IMR-90 (cell line): ENCODE results near the gene ATG9B. TPM values are rescaled to one million over a fixed set of nuclear protein-coding genes. Genes with fewer than 3 reads are reported as not detected.
A peak's percentile ranks its signal among the peaks of the same experiment; 100 is the strongest.

Experiments
- ATAC-seq: fragments of 200-7000 bp; cut with Tn5 transposase; 2 replicates; pipeline ENCODE4 v1.9.1; 2020; ENCODE audit warnings: low read depth, mild to moderate bottlenecking, moderate library complexity
- BruUV-seq: library from RNA; stranded (reverse); fragments of 400-500 nt; replicated peaks from 2 replicates; lab custom pipeline; 2021; lab: Mats Ljungman, UMichigan
- CTCF ChIA-PET: fragments of 300-600 bp; formaldehyde crosslinking; extraction: SDS; loops from one replicate; lab custom pipeline; 2021; ENCODE audit warnings: antibody characterized with exemption; lab: Yijun Ruan, JAX
- POLR2A ChIA-PET: fragments of 300-600 bp; sonication (Branson Sonifier 250); formaldehyde crosslinking; loops from one replicate; lab custom pipeline; 2022; ENCODE audit warnings: antibody characterized with exemption; ENCODE audit not compliant: unreplicated experiment; lab: Charles Lee
- DNase-seq: peaks from one replicate; pipeline ENCODE4 v3.0.0; 2013
- H2AFZ ChIP-seq: replicated peaks from 2 replicates; pipeline ENCODE3; 2013; ENCODE audit warnings: low read length, mild to moderate bottlenecking; ENCODE audit not compliant: poor library complexity
- H2AK5ac ChIP-seq: 2 replicates; pipeline ENCODE4 v1.6.1; 2013; ENCODE audit warnings: low read depth, low read length, inconsistent platforms
- H2AK9ac ChIP-seq: replicated peaks from 2 replicates; pipeline ENCODE3; 2013; ENCODE audit warnings: mild to moderate bottlenecking, low read depth, low read length, moderate library complexity; ENCODE audit not compliant: poor library complexity
- H2BK120ac ChIP-seq: 2 replicates; pipeline ENCODE4 v1.6.1; 2013; ENCODE audit warnings: low read depth, low read length, inconsistent platforms
- H2BK15ac ChIP-seq: 3 replicates; pipeline ENCODE4 v1.6.1; 2013; ENCODE audit warnings: low read depth, low read length, inconsistent platforms
- H2BK20ac ChIP-seq: 2 replicates; pipeline ENCODE4 v1.6.1; 2013; ENCODE audit warnings: low read depth, mild to moderate bottlenecking, inconsistent platforms, low read length, moderate library complexity
- H2BK5ac ChIP-seq: 2 replicates; pipeline ENCODE4 v1.6.1; 2013; ENCODE audit warnings: mild to moderate bottlenecking, low read depth, low read length, inconsistent platforms; ENCODE audit not compliant: poor library complexity, severe bottlenecking
- H3K14ac ChIP-seq: replicated peaks from 2 replicates; pipeline ENCODE4 v1.6.1; 2013; ENCODE audit warnings: low read depth, low read length, inconsistent platforms
- H3K18ac ChIP-seq: 2 replicates; pipeline ENCODE4 v1.6.1; 2013; ENCODE audit warnings: low read depth, low read length, control low read depth
- H3K23ac ChIP-seq: 2 replicates; pipeline ENCODE4 v1.6.1; 2013; ENCODE audit warnings: low read depth, low read length, inconsistent platforms
- H3K27ac ChIP-seq: 2 replicates; pipeline ENCODE4 v1.5.1; 2013; ENCODE audit warnings: mild to moderate bottlenecking, control low read depth, low read length; ENCODE audit not compliant: insufficient read depth
- H3K27me3 ChIP-seq: 2 replicates; pipeline ENCODE4 v1.6.1; 2013; ENCODE audit warnings: low read length; ENCODE audit not compliant: control insufficient read depth, insufficient read depth
- H3K36me3 ChIP-seq: 2 replicates; pipeline ENCODE4 v1.6.1; 2013; ENCODE audit warnings: low read length, mixed read lengths; ENCODE audit not compliant: control insufficient read depth, insufficient read depth
- H3K4ac ChIP-seq: 2 replicates; pipeline ENCODE4 v1.6.1; 2013; ENCODE audit warnings: low read depth, low read length, inconsistent platforms
- H3K4me1 ChIP-seq: 2 replicates; pipeline ENCODE4 v1.6.1; 2013; ENCODE audit warnings: low read length, mixed read lengths; ENCODE audit not compliant: control insufficient read depth, insufficient read depth
- H3K4me2 ChIP-seq: 2 replicates; pipeline ENCODE4 v1.6.1; 2013; ENCODE audit warnings: low read depth, mild to moderate bottlenecking, control low read depth, low read length, moderate library complexity
- H3K4me3 ChIP-seq: 2 replicates; pipeline ENCODE4 v1.5.1; 2013; ENCODE audit warnings: low read depth, mild to moderate bottlenecking, control low read depth, low read length, moderate library complexity; ENCODE audit not compliant: insufficient read depth
- H3K56ac ChIP-seq: 2 replicates; pipeline ENCODE4 v1.6.1; 2013; ENCODE audit warnings: low read length, inconsistent platforms; ENCODE audit not compliant: insufficient read depth; ENCODE audit errors: extremely low read depth
- H3K79me1 ChIP-seq, 2 experiments: 2 replicates each; pipeline ENCODE4 v1.6.1; 2013; ENCODE audit warnings: low read length in 2 of 2, inconsistent platforms in 1 of 2, low read depth in 1 of 2
- H3K9ac ChIP-seq: 2 replicates; pipeline ENCODE4 v1.6.1; 2013; ENCODE audit warnings: low read depth, low read length, control low read depth
- H3K9me1 ChIP-seq: 2 replicates; pipeline ENCODE4 v1.6.1; 2013; ENCODE audit warnings: low read length, inconsistent platforms; ENCODE audit not compliant: insufficient read depth
- H3K9me3 ChIP-seq: 2 replicates; pipeline ENCODE4 v1.6.1; 2013; ENCODE audit warnings: low read length; ENCODE audit not compliant: control insufficient read depth, insufficient read depth
- H4K20me1 ChIP-seq: 2 replicates; pipeline ENCODE4 v1.6.1; 2013; ENCODE audit warnings: low read length, inconsistent platforms; ENCODE audit not compliant: insufficient read depth
- H4K5ac ChIP-seq: 2 replicates; pipeline ENCODE4 v1.6.1; 2013; ENCODE audit warnings: mild to moderate bottlenecking, low read depth, low read length, control low read depth
- H4K8ac ChIP-seq, 2 experiments: 2 replicates each; pipeline ENCODE4 v1.6.1; 2013; ENCODE audit warnings: low read depth in 2 of 2, low read length in 2 of 2, control low read depth in 1 of 2, inconsistent platforms in 1 of 2
- H4K91ac ChIP-seq: 2 replicates; pipeline ENCODE4 v1.6.1; 2013; ENCODE audit warnings: low read depth, low read length, inconsistent platforms; ENCODE audit not compliant: insufficient read depth
- MAZ ChIP-seq: IDR thresholded peaks from 2 replicates; pipeline ENCODE4 v1.6.1; 2012; ENCODE audit warnings: low read depth, mild to moderate bottlenecking, low read length, improper control_type of control experiment, moderate library complexity, borderline replicate concordance
- WGBS, 2 experiments: methylation state at CpG; one replicate each; pipeline versions ENCODE4 v1.1.5 to v1.1.7; 2013; ENCODE audit warnings: missing lambda C conversion rate in 2 of 2; ENCODE audit not compliant: insufficient read length in 1 of 2; ENCODE audit errors: extremely low coverage in 2 of 2; 5-methylcytosine and 5-hydroxymethylcytosine counted together
- dilution Hi-C: fragments of 300-500 bp; cut with HindIII; formaldehyde crosslinking; loops from one replicate; pipeline ENCODE4 v1.14.3; 2018; ENCODE audit warnings: low sequenced_read_pairs; ENCODE audit not compliant: unreplicated experiment
- in situ Hi-C: fragments of 300-500 bp; cut with MboI; formaldehyde crosslinking; loops from 3 replicates; pipeline ENCODE4 v1.14.3; 2019; ENCODE audit warnings: low sequenced_read_pairs, inconsistent platforms, mixed read lengths
- intact Hi-C: fragments of 100-400 bp; cut with micrococcal nuclease; formaldehyde crosslinking; loops from 2 replicates; pipeline ENCODE4 v1.10.0; 2022
- polyA plus RNA-seq, 3 experiments: library from polyadenylated mRNA; depleted of rRNA; stranded (reverse); fragments of >200 nt; gene quantifications; 2 replicates each; pipeline ENCODE4 v1.2.3, GENCODE V29; 2012; ENCODE audit warnings: low replicate concordance in 1 of 3
- total RNA-seq: library from RNA; depleted of rRNA; stranded (reverse); fragments of >200 nt; gene quantifications from 2 replicates; pipeline ENCODE4 v1.2.3, GENCODE V29; 2012
- TF ChIP-seq, protein P1 (sequence below): conservative IDR thresholded peaks from 2 replicates; pipeline ENCODE4 v1.5.1; 2012; ENCODE audit warnings: mild to moderate bottlenecking, low read depth, low read length, improper control_type of control experiment

The ATG9B gene
- total and polyA plus RNA-seq, 2 of the 4 experiments (the other 2 are of a cell fraction) = 0.18 to 0.91 TPM

DNA sequence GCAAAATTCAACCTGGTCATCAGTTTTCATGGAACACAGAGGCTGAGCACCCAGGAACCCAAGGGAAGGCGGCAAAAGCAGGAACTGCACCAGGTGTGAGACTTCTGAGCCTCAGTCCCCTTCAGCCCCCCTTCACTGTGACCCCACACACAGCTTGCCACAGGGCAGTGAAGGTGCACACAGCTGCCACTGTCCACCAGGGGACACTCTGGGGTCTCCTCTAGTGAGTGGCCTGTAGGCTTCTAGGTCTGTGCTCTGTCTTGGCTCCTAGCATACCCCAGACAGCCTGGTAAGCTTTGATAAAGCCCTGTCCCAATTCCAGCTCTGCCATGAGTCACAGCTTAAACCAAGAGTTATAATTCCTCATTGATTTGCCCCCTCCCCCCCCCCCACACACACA is 58.3 kb downstream of the ATG9B start:
- no peak overlapping the region for H3K18ac ChIP-seq
- no peak overlapping the region for H2BK120ac ChIP-seq
- no peak overlapping the region for H2BK15ac ChIP-seq
- ATAC-seq (no peak), DNase-seq (no peak)
- H2BK5ac ChIP-seq = no peak overlapping the region
- H4K20me1 ChIP-seq = no peaks in the 10 kb centered on the region; the same call in 1 of the 2 replicates
- no peak overlapping the region for H3K4ac ChIP-seq
- CTCF ChIA-PET = interaction anchor here (0.9 kb wide), 1 partner anchor 23 kb away, joined by 3 read pairs; no protein-coding TSS in a partner anchor
- no peaks in the 10 kb centered on the region for H3K9me1 ChIP-seq
- dilution Hi-C loops (no loop called here), intact Hi-C loops (no loop called here), in situ Hi-C loops (no loop called here)
- H3K9ac ChIP-seq = no peak overlapping the region
- H3K4me2 ChIP-seq = no peak overlapping the region
- H3K14ac ChIP-seq = no peak overlapping the region
- no peak overlapping the region for H2AK5ac ChIP-seq
- no TSS peak for BruUV-seq
- POLR2A ChIA-PET = no interaction called here
- no peaks in the 10 kb centered on the region; the same call in 1 of the 2 replicates for H3K36me3 ChIP-seq
- H3K56ac ChIP-seq = no peak overlapping the region
- H4K5ac ChIP-seq = no peak overlapping the region
- TF ChIP-seq MAZ = no peak
- TF ChIP-seq, protein P1, sequence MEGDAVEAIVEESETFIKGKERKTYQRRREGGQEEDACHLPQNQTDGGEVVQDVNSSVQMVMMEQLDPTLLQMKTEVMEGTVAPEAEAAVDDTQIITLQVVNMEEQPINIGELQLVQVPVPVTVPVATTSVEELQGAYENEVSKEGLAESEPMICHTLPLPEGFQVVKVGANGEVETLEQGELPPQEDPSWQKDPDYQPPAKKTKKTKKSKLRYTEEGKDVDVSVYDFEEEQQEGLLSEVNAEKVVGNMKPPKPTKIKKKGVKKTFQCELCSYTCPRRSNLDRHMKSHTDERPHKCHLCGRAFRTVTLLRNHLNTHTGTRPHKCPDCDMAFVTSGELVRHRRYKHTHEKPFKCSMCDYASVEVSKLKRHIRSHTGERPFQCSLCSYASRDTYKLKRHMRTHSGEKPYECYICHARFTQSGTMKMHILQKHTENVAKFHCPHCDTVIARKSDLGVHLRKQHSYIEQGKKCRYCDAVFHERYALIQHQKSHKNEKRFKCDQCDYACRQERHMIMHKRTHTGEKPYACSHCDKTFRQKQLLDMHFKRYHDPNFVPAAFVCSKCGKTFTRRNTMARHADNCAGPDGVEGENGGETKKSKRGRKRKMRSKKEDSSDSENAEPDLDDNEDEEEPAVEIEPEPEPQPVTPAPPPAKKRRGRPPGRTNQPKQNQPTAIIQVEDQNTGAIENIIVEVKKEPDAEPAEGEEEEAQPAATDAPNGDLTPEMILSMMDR = peak; percentile 20; the same call in 1 of the 2 replicates
- H3K23ac ChIP-seq = no peak overlapping the region
- WGBS, 2 experiments = no CpG with 5 or more reads among the region's 1 CpG
- no peak overlapping the region for H3K27ac ChIP-seq
- H2AFZ ChIP-seq = no peak overlapping the region
- no peak overlapping the region for H4K8ac ChIP-seq
- H3K4me3 ChIP-seq = no peak overlapping the region
- peaks cover 22% of the 10 kb centered on the region for H3K27me3 ChIP-seq
- H2AK9ac ChIP-seq = no peak overlapping the region
- no peaks in the 10 kb centered on the region for H3K9me3 ChIP-seq
- H4K91ac ChIP-seq = no peak overlapping the region
- no peaks in the 10 kb centered on the region for H3K79me1 ChIP-seq
- peaks cover 17% of the 10 kb centered on the region; the same call in 1 of the 2 replicates for H3K4me1 ChIP-seq
- H2BK20ac ChIP-seq = no peak overlapping the region
